Breast epithelium (tissue), 4 donors: Measurements from ENCODE around the gene OR2Z1. TPM values are rescaled to one million over a fixed set of nuclear protein-coding genes. Genes with fewer than 3 reads are reported as not detected.
"Not testable (repeated sequence)": the region's sequence is repeated elsewhere in the genome, so short reads cannot be mapped to it uniquely, and the experiment has no call there.

ENCODE experiments used
- DNase-seq, 2 donors: peaks; one replicate each; pipeline ENCODE4 v3.0.0-alpha.2; 2019; ENCODE audit warnings: low spot score in 2 of 2
- H3K27ac ChIP-seq, 2 donors: fragments of 200-600 bp; sonication (generic) in 1 of 2; one replicate each; pipeline ENCODE4 v1.5.1; 2016 to 2019; ENCODE audit warnings: mild to moderate bottlenecking in 1 of 2
- H3K27me3 ChIP-seq, 2 donors: fragments of 200-600 bp; sonication (generic) in 1 of 2; one replicate each; pipeline versions ENCODE4 v1.5.1 to v1.6.0; 2017 to 2019; ENCODE audit warnings: control low read depth in 1 of 2, mild to moderate bottlenecking in 1 of 2
- H3K36me3 ChIP-seq: fragments of 200-600 bp; one replicate; pipeline ENCODE4 v1.5.1; 2019
- H3K4me1 ChIP-seq, 2 donors: fragments of 200-600 bp; sonication (generic); one replicate each; pipeline ENCODE4 v1.5.1; 2016 to 2019; ENCODE audit warnings: control low read depth in 1 of 2
- H3K4me3 ChIP-seq, 3 donors: fragments of 200-600 bp; sonication (generic); 1 replicate in 2 of 3; 2 replicates in 1 of 3; pipeline ENCODE4 v1.5.1; 2016 to 2019; ENCODE audit warnings: mild to moderate bottlenecking in 3 of 3, moderate library complexity in 2 of 3
- H3K9me3 ChIP-seq, 2 donors: fragments of 200-600 bp; sonication (generic) in 1 of 2; one replicate each; pipeline ENCODE4 v1.5.1; 2016 to 2019; ENCODE audit warnings: control low read depth in 1 of 2
- CTCF ChIP-seq, 3 donors: fragments of 450-650 bp; IDR thresholded peaks; one replicate each; pipeline ENCODE4 v1.5.1; 2016 to 2017; ENCODE audit warnings: antibody characterized with exemption in 3 of 3, mild to moderate bottlenecking in 3 of 3, moderate library complexity in 3 of 3
- POLR2A ChIP-seq: fragments of 450-650 bp; IDR thresholded peaks from one replicate; pipeline ENCODE4 v1.6.1; 2016; ENCODE audit warnings: antibody characterized with exemption, mild to moderate bottlenecking, moderate library complexity
- POLR2AphosphoS5 ChIP-seq, 3 donors: sonication (generic); formaldehyde crosslinking; IDR thresholded peaks; one replicate each; pipeline ENCODE4 v1.6.1; 2017; ENCODE audit warnings: antibody characterized with exemption in 3 of 3
- intact Hi-C: fragments of 100-400 bp; cut with DNase I; formaldehyde crosslinking; loops from one replicate; pipeline ENCODE4 v1.15.1; 2023; ENCODE audit warnings: low total_unique reads
- total RNA-seq, 3 donors: library from RNA; depleted of rRNA; stranded (reverse); fragments of >200 nt; gene quantifications; one replicate each; pipeline ENCODE4 v1.1.0, GENCODE V29; 2016

OR2Z1 gene
- total RNA-seq, 3 donors from 2014 or later = not detected

DNA sequence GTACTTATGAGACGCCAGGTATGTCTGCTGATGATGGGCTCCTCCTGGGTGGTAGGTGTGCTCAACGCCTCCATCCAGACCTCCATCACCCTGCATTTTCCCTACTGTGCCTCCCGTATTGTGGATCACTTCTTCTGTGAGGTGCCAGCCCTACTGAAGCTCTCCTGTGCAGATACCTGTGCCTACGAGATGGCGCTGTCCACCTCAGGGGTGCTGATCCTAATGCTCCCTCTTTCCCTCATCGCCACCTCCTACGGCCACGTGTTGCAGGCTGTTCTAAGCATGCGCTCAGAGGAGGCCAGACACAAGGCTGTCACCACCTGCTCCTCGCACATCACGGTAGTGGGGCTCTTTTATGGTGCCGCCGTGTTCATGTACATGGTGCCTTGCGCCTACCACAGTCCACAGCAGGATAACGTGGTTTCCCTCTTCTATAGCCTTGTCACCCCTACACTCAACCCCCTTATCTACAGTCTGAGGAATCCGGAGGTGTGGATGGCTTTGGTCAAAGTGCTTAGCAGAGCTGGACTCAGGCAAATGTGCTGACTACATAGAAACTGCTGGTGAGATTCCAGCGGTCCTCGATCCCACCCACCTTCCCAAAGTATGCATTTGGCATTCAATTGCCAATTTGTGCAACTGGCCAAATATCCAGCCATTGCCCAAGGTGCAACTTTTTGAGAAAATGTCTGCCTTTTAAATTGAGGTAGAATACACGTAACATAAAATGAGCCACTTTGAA lies 10.2 kb downstream of the OR2Z1 start:
- intact Hi-C loops = no loop called here
- Histone ChIP-seq H3K4me1 (no peaks in the 10 kb centered on the region), H3K27me3 (no peaks in the 10 kb centered on the region), H3K9me3 (no peaks in the 10 kb centered on the region), H3K36me3 (no peaks in the 10 kb centered on the region), H3K4me3 (no peak overlapping the region), H3K27ac (no peak overlapping the region)
- DNase-seq = no peak
- no peak for TF ChIP-seq CTCF (IDR thresholded peaks at IDR 0.05)
- TF ChIP-seq POLR2A = no peak
- no peak for TF ChIP-seq POLR2AphosphoS5 (IDR thresholded peaks at IDR 0.05)

DNA sequence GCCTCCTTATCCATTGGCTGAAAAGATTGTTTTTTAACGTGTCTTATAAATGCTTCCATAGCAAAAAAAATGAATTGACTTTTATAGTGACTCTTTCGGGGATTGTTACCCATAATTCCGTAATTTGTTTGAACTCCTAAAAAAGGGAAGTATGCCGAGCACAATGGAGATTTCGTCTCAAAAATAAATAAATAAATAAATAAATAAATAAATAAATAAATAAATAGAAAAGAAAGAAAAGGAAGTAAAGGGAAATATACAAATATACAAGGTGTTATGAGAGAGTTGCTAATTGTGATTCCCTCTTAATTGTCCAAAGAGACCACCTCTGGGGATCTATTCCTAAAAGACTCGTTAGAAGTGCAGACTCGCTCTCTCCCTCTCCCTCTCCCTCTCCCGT lies 16.9 kb downstream of the OR2Z1 start:
- no peak overlapping the region for H3K27ac ChIP-seq
- DNase-seq = no peak
- H3K27me3 ChIP-seq = no peaks in the 10 kb centered on the region
- H3K4me3 ChIP-seq = no peak overlapping the region
- H3K9me3 ChIP-seq = no peaks in the 10 kb centered on the region
- intact Hi-C loops = no loop called here
- H3K4me1 ChIP-seq = no peaks in the 10 kb centered on the region
- TF ChIP-seq POLR2A (no peak), POLR2AphosphoS5 (IDR thresholded peaks at IDR 0.05) (no peak), CTCF (IDR thresholded peaks at IDR 0.05) (no peak)
- no peaks in the 10 kb centered on the region for H3K36me3 ChIP-seq

DNA sequence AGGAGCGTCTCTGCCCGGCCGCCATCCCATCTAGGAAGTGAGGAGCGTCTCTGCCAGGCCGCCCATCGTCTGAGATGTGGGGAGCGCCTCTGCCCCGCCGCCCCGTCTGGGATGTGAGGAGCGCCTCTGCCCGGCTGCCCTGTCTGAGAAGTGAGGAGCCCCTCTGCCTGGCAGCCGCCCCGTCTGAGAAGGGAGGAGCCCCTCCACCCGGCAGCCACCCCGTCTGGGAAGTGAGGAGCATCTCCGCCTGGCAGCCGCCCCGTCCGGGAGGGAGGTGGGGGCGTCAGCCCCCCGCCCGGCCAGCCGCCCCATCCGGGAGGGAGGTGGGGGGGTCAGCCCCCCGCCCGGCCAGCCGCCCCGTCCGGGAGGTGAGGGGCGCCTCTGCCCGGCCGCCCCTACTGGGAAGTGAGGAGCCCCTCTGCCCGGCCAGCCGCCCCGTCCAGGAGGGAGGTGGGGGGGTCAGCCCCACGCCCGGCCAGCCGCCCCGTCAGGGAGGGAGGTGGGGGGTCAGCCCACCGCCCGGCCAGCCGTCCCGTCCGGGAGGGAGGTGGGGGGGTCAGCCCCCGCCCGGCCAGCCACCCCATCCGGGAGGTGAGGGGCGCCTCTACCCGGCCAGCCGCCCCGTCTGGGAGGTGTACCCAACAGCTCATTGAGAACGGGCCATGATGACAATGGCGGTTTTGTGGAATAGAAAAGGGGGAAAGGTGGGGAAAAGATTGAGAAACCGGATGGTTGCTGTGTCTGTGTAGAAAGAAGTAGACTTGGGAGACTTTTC lies 18.0 kb downstream of the OR2Z1 start:
- H3K9me3 ChIP-seq, intact Hi-C loops, H3K27ac ChIP-seq, DNase-seq, H3K36me3 ChIP-seq, H3K27me3 ChIP-seq, H3K4me3 ChIP-seq, H3K4me1 ChIP-seq: not testable (repeated sequence)

DNA sequence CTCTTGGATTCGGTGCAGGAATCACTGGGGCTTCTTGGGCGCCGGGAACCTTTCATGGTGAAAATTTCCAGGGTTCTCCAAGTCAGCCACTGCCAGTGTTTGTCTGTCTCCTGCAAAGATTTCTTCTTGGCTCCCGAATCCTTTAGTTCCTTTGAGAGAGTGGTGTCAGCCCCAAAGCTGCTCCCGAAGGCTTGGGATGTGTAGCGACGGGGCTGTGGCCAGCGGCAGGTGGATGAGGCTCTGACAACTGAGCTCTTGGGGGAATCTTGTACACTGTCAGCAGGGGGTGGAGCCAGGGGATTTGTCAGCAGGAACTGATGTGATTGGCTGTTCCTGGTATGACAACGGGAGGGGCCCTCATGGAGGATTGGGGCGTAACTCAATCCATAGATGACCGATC lies 45.8 kb downstream of the OR2Z1 start:
- H3K9me3 ChIP-seq, H3K27me3 ChIP-seq, intact Hi-C loops, H3K27ac ChIP-seq, H3K4me3 ChIP-seq, H3K4me1 ChIP-seq, H3K36me3 ChIP-seq: not testable (repeated sequence)
- DNase-seq = peak in 1 of 2 donors; percentile 53

DNA sequence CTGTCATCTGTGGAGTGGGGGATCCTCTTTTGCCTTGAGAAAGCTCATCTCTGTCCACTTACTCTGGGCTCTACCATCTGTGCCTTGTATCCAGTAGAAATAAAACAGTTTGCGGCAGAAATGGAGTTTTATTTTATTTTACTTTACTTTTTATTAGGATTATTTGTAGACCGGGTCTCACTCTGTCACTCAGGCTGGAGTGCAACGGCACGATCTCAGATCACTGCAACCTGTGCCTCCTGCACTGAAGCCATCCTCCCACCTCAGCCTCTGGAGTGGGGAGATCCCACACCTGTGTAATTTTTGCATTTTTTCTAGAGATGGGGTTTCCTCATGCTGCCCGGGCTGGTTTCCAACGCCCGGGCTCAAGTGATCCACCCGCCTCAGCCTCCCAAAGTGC lies 47.8 kb downstream of the OR2Z1 start:
- H3K36me3 ChIP-seq, H3K9me3 ChIP-seq, H3K27ac ChIP-seq, H3K27me3 ChIP-seq, H3K4me3 ChIP-seq, H3K4me1 ChIP-seq, intact Hi-C loops, DNase-seq: not testable (repeated sequence)

DNA sequence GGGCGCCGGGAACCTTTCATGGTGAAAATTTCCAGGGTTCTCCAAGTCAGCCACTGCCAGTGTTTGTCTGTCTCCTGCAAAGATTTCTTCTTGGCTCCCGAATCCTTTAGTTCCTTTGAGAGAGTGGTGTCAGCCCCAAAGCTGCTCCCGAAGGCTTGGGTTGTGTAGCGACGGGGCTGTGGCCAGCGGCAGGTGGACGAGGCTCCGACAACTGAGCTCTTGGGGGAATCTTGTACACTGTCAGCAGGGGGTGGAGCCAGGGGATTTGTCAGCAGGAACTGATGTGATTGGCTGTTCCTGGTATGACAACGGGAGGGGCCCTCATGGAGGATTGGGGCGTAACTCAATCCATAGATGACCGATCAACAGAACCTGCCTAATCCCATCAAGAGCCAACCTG lies 52.2 kb downstream of the OR2Z1 start:
- intact Hi-C loops = not testable (repeated sequence)

More for the DNA sequence above, 52.2 kb downstream of the OR2Z1 start:
- not testable (repeated sequence) for DNase-seq, H3K27me3 ChIP-seq, H3K27ac ChIP-seq, H3K9me3 ChIP-seq, H3K4me1 ChIP-seq, H3K4me3 ChIP-seq, H3K36me3 ChIP-seq

Other genes starting within 250 kb of the OR2Z1 start
- under 1 TPM; 0.16 to 0.73 (median 0.33) TPM for gene PRAM1, start 219.0 kb upstream of the OR2Z1 start, total RNA-seq
- 10 to 100 TPM in 1 of 3 donors, 1 to 10 TPM in 2; 7.4 to 13.5 (median 7.5) TPM for gene ZNF414, start 207.5 kb upstream of the OR2Z1 start, total RNA-seq
- gene MYO1F, start 144.2 kb upstream of the OR2Z1 start, total RNA-seq = 10 to 100 TPM in 2 of 3 donors, 1 to 10 TPM in 1; 8.5 to 31.0 (median 11.3) TPM
- 10 to 100 TPM; 23.4 to 68.2 (median 48.2) TPM for gene ADAMTS10, start 110.9 kb upstream of the OR2Z1 start, total RNA-seq
- gene NFILZ, start 91.0 kb upstream of the OR2Z1 start, total RNA-seq = not detected
- not detected for gene ACTL9, start 22.8 kb upstream of the OR2Z1 start, total RNA-seq
- 10 to 100 TPM; 31.4 to 40.7 (median 36.7) TPM for gene ZNF558, start 110.7 kb downstream of the OR2Z1 start, total RNA-seq
- gene MBD3L1, start 110.7 kb downstream of the OR2Z1 start, total RNA-seq = not detected